ENCODE results near the gene TRAF3.

TRAF3 gene

DNA sequence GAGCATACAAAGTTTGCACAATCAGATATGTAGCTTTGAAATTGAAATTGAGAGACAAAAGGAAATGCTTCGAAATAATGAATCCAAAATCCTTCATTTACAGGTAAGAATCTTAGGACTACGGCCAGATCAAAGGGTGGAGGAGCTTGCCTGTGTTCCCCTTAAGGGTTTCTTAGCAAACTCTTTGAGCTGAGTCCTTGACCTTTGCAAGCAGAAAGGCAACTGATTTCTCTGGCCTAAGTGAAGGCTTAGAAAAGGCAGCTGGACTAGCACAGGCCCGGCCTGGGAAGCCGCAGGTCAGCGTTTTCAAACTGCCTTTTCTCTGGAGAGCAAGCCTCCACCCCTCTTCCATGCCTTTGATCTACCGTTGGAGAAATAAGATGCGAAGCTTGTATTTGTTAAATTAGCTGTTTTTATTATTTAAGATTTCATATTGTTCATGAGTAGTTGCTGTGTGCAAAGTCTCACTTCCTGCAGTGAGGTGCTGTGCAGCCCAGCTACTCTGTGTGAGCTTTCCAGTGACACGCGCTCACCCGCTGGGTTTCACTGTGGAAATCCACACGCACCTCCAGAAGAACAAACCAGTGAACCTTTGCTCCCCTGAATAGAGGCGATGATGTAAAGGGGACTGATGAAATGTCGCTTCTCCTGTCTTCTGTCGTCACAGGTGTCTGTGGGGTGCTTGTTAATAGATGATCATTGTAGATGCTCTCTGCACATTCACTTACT lies 120.2 kb downstream of the TRAF3 start:
- no peak for DNase-seq

DNA sequence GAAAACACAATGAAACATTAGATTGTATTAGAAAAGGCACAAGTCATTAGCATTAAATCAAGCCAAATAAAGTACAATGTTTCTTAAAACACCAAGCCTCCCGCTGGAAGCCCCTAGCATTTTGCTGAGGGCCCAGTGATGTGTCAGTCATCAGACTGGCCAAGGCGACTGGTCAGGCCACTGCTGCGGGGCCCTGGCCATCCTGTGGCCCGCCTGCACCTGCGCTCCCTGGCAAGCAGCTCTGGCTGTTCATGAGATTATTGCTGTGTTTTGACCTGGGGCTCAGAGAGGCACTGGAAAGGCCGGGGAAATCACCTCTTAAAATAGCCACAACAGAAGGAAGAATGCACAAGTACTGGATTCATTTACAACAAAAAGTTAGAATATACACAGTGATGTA lies 121.0 kb downstream of the TRAF3 start:
- DNase-seq: no peak

DNA sequence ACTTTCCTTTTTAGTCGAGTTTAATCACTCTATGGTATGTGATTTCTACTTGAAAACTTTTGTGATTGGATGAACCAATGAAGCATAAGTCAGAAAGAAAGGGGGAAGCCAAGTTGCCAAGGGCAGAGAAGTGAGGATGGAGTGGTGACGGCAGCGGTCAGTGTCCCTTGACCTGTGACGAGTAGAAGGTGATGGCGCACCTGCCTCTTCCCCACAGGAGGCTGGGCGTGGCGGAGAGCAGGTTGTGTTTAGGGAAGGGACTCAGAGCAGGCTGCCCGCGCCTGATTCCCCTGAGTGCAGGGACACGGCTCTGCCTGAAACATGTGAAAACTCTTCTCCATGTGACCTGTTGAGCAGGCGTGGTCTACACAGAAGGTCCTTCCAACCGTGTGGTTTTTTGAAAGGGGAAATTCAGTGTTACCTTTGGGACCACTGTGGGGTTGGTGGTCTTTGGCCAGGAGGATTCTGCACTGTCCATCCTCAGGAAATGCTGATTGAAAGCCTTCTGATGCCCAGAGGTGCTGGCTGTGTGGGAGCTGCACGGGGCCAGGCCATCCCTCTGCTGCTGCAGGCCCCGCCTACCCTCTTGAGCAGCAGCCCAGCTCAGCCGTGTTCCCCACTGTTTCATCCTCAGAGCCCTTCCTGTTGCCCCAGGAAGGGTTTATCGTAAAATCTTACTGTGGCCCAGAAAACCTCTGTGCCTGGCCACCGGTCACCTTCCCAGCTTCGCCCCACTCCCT lies 121.7 kb downstream of the TRAF3 start:
- DNase-seq: no peak

DNA sequence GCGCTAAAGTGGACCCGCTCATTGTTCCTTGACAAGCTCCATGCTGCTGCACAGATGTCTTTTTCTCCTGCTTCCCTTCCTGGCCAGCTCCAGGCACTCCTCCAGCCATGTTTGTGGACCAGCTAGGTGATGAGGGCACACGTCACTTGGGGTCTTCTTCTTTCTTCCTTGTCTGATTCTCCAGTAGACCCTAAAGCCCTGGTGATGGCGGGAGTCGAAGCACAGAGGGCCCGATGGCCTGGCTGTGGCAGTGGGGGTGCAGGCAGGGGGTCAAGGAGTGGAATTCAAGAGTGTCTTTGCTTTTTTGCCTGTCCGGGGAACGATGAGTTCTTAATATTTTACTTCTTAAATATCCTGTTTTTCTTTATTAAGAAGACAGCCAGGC lies 122.3 kb downstream of the TRAF3 start:
- no peak for DNase-seq

DNA sequence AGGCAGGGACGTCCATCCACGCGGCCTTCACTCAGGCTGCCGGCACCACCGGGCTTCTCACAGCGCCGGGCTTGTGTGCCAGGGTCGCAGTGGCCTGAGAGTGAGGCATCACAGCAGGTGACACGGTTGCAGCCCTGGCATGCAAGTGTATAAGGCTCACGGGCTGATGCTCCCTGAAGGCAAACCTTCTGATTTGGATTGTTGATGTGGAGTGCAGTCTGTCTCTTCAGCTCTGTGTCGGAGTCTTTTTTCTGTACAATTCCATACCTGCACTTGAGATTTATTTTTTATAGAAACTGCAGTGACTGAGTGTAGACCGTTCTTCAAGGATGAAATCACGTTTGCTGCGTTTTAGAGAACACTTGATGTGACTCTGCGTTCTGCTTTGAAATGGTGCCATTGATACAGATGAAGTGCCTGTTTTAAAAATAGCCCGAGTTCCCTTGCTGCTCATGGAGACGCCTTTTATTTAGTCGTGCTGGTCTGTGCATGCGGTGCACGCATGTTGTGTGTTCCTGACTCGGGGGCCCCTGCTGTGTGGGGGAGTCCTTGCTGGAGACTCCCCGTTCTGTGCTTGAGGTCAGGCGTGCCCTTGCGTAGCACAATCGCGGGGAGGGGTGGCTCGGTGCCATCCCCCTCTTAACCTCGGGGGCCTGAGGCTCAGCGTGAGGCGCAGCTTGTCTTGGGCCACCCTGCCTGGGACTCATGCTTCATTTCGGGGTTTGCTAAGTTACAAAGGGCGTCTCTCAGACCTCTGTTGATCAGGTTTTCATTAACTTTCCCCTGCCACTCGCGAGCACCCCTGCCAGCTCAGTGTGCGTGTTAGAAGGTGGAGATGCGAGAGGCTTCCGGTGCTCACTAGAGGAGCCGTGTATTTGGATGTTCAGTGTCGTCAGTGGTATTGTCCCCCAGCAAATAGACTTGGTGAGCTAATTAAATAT lies 123.7 kb downstream of the TRAF3 start:
- DNase-seq: no peak

DNA sequence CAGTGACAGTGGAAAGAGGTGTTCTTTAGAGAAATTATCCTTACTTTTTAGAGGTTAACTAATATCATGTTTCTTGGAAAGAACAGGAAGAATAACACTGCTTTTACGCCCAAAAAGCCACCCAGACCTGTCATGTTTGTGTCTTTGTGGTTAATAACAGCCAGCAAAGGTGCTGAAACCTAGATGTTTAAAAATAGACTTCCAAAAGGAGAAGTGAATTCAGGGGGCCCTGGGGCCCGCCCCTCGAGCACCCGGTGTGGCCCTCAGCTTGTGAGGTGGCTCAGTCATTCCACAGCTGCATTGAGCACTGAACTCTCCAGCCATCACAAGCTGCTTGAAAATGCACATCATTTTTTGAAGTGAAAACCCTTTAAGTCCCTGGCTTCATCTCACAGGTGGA lies 124.4 kb downstream of the TRAF3 start:
- DNase-seq: no peak

DNA sequence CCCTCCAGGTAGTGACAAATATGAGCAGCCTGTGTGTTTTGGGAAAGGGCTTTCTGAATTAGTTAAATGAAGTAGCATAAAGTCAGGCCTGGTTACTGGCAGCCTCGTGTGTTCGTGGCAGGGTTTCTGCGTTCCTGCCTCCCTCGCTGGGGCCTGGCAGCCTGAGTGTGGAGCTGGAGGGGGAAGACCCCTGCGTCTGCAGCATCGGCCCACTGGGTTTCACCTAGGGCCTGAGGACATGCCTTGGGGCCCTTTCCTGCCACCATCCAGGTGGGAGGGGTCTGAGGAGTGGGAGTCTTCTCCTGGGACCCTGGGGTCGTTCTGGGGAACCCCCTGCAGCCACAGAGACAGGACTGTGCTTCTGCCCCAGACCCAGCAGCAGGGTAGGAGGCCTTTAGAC lies 124.8 kb downstream of the TRAF3 start:
- no peak for DNase-seq

DNA sequence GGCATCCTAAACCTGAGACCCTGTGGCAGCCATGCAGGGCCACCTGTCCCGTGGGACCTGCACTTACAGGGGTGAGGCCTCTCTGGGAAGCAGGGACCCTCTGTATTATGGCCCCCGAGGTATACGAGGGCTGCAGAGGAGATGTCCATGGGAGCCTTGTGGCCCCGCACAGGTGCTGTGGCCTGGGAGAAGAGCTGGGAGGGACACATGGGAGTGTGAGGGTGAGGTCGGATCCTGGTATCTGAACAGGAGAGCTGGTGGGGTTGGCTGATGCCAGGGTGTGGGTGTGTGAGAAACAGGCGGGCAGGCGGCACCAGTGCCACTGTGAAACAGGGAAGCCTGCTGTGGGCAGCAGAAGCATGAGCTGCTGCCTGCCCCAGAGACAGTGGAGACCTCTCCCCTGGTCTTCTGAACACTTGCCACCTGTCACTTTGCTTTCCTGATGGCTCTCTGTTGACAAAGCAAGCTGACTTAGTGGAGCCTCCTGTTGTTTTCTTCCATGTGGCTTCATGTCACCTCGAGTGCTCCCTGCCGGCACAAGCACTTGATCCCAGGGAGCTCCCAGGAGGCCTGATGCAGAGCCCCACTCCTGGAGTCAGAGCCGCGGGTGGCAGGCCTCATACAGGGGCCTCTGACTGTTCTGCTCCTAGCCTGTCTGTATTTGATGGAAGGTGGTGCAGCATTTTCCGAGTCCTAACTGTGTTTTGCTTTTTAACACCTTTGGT lies 125.4 kb downstream of the TRAF3 start:
- no peak for DNase-seq

DNA sequence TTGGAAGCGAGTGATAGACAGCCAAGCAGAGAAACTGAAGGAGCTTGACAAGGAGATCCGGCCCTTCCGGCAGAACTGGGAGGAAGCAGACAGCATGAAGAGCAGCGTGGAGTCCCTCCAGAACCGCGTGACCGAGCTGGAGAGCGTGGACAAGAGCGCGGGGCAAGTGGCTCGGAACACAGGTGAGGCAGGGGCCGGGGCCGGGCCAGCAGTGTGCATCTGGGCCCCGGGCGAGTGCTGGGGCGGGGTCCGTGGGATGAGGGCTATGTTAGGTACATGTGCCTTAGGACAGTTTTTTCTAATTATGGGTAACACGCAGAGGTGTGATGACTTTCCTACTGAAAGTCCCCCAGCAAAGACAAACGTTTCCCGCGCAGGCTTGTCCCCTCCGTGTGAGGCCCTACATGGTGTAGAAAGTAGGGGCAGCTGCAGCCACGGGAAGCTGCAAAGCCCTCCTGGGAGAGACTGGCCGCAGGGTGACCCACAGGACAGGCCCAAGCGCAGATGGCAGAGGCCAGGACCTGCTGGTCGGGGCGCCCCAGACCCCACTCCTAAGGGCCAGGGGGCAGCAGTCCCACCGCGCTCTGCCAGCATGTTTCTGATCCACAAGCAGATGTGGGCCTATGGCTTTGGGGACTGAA lies 126.1 kb downstream of the TRAF3 start:
- no peak for DNase-seq

DNA sequence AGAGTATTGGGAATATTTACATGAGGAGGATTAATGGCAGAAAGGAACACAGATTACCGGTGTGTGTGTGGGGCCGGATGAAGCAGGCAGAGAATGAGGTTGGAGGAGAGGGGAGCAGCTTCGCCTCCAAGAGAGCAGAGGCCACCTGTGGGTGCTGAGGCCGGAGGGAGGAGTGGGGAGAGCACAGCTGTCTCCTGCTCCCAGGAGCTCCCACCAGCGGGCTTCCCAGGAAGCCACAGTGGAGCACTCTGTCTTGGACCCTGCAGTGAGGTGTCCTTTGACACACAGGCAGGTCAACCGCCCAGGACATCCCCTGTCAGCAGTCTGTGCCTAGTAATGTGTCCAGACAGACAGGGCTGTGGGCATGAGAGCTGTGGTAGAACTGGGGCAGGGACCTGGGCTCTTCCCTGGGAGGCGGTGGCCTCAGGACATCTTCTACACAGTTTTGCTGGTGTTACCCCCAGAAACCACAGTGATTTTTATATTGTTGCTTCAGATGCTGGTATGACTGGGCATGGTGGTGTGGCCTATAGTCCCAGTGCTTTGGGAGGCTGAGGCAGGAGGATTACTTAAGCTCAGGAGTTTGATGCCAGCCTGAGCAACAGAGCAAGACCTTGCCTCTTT lies 126.8 kb downstream of the TRAF3 start:
- no peak for DNase-seq

DNA sequence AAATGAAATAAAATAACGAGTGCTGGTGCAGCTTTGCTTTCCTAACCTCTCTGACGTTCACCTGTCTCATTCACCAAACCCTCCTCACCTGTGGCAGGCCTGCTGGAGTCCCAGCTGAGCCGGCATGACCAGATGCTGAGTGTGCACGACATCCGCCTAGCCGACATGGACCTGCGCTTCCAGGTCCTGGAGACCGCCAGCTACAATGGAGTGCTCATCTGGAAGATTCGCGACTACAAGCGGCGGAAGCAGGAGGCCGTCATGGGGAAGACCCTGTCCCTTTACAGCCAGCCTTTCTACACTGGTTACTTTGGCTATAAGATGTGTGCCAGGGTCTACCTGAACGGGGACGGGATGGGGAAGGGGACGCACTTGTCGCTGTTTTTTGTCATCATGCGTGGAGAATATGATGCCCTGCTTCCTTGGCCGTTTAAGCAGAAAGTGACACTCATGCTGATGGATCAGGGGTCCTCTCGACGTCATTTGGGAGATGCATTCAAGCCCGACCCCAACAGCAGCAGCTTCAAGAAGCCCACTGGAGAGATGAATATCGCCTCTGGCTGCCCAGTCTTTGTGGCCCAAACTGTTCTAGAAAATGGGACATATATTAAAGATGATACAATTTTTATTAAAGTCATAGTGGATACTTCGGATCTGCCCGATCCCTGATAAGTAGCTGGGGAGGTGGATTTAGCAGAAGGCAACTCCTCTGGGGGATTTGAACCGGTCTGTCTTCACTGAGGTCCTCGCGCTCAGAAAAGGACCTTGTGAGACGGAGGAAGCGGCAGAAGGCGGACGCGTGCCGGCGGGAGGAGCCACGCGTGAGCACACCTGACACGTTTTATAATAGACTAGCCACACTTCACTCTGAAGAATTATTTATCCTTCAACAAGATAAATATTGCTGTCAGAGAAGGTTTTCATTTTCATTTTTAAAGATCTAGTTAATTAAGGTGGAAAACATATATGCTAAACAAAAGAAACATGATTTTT lies 128.2 kb downstream of the TRAF3 start:
- DNase-seq: no peak

DNA sequence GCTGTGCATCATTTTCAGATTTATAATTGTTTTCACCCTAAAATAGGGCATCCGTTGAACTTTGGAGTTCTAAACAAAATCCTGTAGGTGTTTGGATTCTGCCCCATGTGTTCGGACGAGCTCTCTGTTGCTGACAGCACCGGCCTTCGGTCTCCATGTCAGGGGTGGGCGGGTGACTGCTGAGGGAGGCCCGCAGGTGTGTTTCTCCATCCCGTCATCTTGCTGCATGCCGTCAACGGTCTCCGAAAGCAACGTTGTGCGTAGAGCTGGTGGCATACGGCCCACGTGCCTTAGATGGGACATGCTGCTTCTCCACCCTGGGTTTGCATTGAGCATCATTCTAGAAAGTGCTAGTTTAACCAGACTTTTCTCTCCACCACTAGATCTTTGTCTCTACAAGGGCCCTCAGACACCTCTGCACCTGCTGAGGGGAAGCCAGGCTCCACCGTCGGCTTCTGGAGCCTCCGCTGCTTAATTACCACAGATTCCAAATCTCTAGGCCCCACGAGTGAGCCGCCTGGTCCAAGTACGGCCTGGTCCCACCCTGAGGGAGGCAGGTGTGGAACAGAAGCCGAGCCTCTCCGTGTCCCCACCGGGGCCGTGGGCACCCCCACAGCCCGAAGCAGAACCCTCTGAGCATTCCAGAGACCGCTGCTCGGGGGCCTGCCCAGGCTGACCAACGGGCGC lies 129.5 kb downstream of the TRAF3 start:
- no peak for DNase-seq

DNA sequence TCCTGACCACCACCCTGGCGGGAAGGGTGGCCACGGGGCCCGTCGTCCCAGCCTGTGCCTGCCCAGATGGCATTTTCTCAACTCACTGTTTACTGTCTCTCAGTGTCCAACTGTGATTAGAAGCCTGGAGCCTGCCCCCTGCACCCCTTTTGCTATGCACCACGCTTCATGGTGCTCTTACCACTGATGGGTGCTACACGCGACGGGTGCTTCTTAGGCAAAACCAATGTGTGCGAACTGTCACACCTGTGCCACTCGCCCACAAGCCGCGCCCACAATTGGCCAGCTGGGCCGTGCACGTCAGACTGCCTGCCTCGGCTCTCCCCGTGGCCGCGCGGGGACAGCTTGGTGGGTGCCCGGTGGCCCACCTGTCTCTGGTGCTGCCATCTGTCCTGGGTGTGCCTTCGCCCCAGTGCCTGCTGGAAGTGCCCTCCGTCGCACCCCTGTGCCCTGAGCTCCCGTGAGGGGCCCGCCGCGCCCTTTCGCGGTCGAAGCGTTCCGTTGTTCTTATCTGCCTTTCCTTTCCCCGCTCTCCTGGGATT lies 130.1 kb downstream of the TRAF3 start:
- no peak for DNase-seq

DNA sequence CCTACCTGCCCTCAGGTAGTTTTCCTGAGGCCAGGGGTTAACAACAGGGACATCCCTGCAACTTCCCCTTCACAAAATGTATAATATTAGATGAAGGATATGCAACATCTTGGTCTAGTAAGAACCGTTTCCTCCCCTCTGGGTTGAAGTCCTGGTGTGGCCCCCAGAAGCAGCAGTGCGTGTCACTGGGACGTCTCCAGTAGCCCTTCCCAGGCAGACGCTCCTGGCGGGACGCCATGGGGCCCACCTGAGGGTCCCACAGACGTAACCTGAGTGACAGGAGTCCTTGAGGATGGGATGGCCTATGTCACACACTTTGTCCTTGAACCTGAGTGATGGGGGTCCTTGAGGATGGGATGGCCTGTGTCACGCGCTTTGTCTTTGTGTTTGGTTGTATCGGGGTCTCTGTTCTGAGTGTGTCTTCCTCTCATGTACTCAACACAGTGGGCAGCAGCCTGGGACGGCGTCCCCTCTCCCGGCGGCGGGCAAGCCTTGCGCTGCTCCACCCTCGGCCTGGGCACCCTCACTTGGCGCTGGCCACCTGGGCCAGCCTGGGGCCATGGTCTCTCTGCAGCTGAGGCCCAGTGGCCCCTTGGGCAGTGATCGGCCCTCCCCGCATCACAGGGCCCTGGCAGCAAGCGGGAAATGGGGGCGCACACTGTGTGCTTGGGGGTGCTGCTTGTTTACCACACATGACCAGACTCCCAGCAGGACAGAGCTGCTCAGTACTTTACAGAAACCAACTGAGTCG lies 130.9 kb downstream of the TRAF3 start:
- no peak for DNase-seq

DNA sequence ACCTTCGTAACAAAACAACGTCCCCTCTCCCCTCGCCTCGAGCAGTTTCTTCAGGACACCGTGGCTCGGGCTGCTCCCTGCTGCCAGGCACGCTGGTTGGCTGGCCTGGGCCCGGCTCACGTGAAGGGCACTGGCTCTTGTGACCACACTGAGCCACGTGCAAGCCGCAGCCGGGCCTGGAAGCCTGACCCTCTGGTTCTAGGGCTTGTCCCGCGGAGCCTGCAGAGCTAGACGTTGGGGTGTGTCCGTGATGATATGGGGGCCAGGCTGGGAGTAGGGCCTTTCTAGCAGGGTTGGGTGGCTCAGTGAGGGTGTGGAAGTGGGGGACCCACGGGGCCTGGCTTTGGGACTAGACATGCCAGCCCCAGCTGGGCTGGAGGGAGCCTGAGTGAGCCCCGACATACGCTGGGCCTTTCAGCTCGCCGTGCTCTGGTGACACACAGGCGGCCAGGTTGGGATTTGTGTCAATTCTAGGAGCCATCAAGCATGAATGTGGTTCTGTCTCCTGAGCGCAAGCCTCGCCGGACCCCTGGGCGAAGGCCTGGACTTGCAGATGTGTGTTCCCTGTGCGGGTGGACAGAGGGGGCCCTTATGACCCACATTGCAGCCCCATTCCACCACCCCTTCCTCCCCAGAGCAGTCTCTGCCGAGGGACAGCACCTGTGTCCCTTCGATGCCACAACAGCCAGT lies 131.7 kb downstream of the TRAF3 start:
- DNase-seq: no peak

DNA sequence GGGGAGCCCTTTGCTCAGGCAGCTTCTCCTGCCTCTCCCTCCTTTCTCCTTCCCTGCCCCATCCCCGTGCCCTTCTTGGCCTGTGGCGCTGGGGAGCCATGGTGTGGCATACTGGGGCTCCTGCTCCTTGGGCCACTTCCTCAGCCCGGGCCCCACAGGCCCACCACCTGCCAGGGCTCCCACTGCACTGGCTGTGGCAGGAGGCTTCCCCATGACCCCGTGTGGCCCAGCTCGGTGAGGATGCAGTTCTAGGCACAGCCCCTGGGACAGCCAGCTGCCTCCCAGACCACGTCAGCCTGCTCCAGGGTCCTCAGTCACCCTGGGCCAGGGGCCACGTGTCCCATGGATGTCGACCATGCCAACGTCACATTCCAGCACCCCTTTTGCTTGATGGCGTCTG lies 132.2 kb downstream of the TRAF3 start:
- DNase-seq: no peak

DNA sequence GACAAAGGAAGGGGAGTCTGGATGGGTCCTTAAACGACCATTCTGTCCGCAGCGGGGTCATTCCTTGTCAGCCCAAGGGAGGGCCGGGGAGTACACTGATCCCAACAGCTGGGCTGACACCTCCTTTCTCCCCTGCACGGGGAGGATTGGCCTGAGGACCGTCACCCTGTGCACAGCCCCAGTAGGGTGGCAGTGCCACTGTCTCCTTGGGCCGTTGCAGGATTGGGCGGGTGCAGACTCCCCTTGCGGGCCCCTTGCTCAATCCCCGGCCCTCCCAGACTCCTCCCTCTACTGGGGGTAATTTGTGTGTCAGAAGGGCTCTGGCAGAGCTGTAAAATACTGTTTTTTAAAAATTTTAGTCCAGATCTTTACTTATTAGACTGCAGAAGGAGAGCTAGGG lies 132.7 kb downstream of the TRAF3 start:
- no peak for DNase-seq

DNA sequence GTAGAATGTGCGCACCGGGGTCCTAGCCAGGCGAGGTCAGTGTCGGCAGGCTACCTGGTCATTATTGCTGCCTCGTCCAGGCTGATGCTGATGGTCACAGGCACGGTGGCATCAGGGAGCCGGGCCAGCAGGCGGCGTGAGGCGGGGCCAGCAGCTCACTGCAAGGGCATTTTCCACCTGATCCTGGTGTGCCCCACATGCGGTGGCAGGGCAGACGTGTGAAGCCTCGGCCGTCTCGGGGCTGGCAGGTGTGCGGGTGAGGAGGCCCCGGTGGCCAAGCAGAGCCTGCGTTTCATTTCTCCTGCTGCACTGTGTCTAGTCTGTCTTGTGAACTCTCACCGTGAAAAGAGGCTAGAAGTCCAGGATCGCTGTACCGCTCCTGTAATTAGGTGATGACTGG lies 133.2 kb downstream of the TRAF3 start:
- DNase-seq: no peak
